ELR (cell line): ENCODE results near the gene KIF7.

Source experiments
- DNase-seq: peaks from one replicate; pipeline ENCODE4 v3.0.0-alpha.2; 2015; ENCODE audit warnings: low read depth

Gene KIF7

GRCh38 chr15:89669309-89669865 lies 14.1 kb upstream of the KIF7 start:
- DNase-seq, result no peak

GRCh38 chr15:89668171-89668570 lies 12.9 kb upstream of the KIF7 start:
- no peak for DNase-seq

- no peak for DNase-seq
Measured at GRCh38 chr15:89667706-89667960, 12.4 kb upstream of the KIF7 start.

GRCh38 chr15:89666858-89667705 lies 11.8 kb upstream of the KIF7 start:
- no peak for DNase-seq

- DNase-seq, result no peak
Measured at GRCh38 chr15:89666184-89666857, 11.1 kb upstream of the KIF7 start.

GRCh38 chr15:89665449-89666181 lies 10.3 kb upstream of the KIF7 start:
- peak; percentile 75 for DNase-seq

- DNase-seq, result peak; percentile 22
Measured at GRCh38 chr15:89664441-89665350, 9.4 kb upstream of the KIF7 start.

- DNase-seq, result peak; percentile 95
Measured at GRCh38 chr15:89662893-89663626, 7.8 kb upstream of the KIF7 start.

- no peak for DNase-seq
Measured at GRCh38 chr15:89660556-89660955, 5.3 kb upstream of the KIF7 start.

- no peak for DNase-seq
Measured at GRCh38 chr15:89659295-89659694, 4.0 kb upstream of the KIF7 start.

- no peak for DNase-seq
Measured at GRCh38 chr15:89657686-89658200, 2.5 kb upstream of the KIF7 start.

GRCh38 chr15:89656116-89656815 lies 999 bp upstream of the KIF7 start:
- DNase-seq, result peak; percentile 80

- peak; percentile 86 for DNase-seq
Measured at GRCh38 chr15:89654301-89654761, 936 bp downstream of the KIF7 start.

GRCh38 chr15:89653578-89653977 lies 1.7 kb downstream of the KIF7 start:
- DNase-seq, result no peak

GRCh38 chr15:89652666-89653065 lies 2.6 kb downstream of the KIF7 start:
- no peak for DNase-seq

- DNase-seq, result no peak
Measured at GRCh38 chr15:89652131-89652530, 3.1 kb downstream of the KIF7 start.

GRCh38 chr15:89649716-89650115 lies 5.6 kb downstream of the KIF7 start:
- no peak for DNase-seq

- no peak for DNase-seq
Measured at GRCh38 chr15:89649013-89649625, 6.1 kb downstream of the KIF7 start.
